MV-4-11 (cell line): ENCODE measurements around the gene STXBP6.

Experiments used
- DNase-seq: peaks from one replicate; lab custom pipeline; 2025; lab: John Stamatoyannopoulos, UW

STXBP6 gene

GRCh38 chr14:24831677-24832076 lies 218.3 kb downstream of the STXBP6 start:
- no peak for DNase-seq

GRCh38 chr14:24829862-24830261 lies 220.1 kb downstream of the STXBP6 start:
- no peak for DNase-seq

GRCh38 chr14:24828486-24828885 lies 221.5 kb downstream of the STXBP6 start:
- no peak for DNase-seq

- no peak for DNase-seq
Observed at GRCh38 chr14:24826390-24826789, 223.6 kb downstream of the STXBP6 start.

GRCh38 chr14:24820616-24821015 lies 229.3 kb downstream of the STXBP6 start:
- DNase-seq, result no peak

GRCh38 chr14:24818823-24819341 lies 231.1 kb downstream of the STXBP6 start:
- no peak for DNase-seq

GRCh38 chr14:24818058-24818822 lies 231.7 kb downstream of the STXBP6 start:
- DNase-seq, result no peak

GRCh38 chr14:24817212-24818057 lies 232.5 kb downstream of the STXBP6 start:
- DNase-seq, result no peak

GRCh38 chr14:24816929-24817211 lies 233.1 kb downstream of the STXBP6 start:
- no peak for DNase-seq

- no peak for DNase-seq
Observed at GRCh38 chr14:24816011-24816928, 233.7 kb downstream of the STXBP6 start.

- DNase-seq, result no peak
Observed at GRCh38 chr14:24815543-24815942, 234.4 kb downstream of the STXBP6 start.

- DNase-seq, result no peak
Observed at GRCh38 chr14:24814944-24815343, 235.0 kb downstream of the STXBP6 start.

- DNase-seq, result no peak
Observed at GRCh38 chr14:24814346-24814745, 235.6 kb downstream of the STXBP6 start.

- DNase-seq, result no peak
Observed at GRCh38 chr14:24813819-24814259, 236.1 kb downstream of the STXBP6 start.

GRCh38 chr14:24813089-24813815 lies 236.7 kb downstream of the STXBP6 start:
- no peak for DNase-seq

- no peak for DNase-seq
Observed at GRCh38 chr14:24809135-24809534, 240.8 kb downstream of the STXBP6 start.

- DNase-seq, result no peak
Observed at GRCh38 chr14:24808412-24808811, 241.5 kb downstream of the STXBP6 start.

GRCh38 chr14:24806061-24806678 lies 243.8 kb downstream of the STXBP6 start:
- no peak for DNase-seq

- no peak for DNase-seq
Observed at GRCh38 chr14:24804552-24805212, 245.3 kb downstream of the STXBP6 start.

GRCh38 chr14:24803933-24804494 lies 245.9 kb downstream of the STXBP6 start:
- no peak for DNase-seq
